H9 (cell line): ENCODE results near the gene ERCC2. TPM values are rescaled to one million over a fixed set of nuclear protein-coding genes. Genes with fewer than 3 reads are reported as not detected.

ENCODE experiments used
- DNase-seq: peaks from one replicate; pipeline ENCODE4 v3.0.0-alpha.2; 2017
- H2AFZ ChIP-seq: one replicate; pipeline ENCODE4 v1.6.1; 2013; ENCODE audit warnings: mild to moderate bottlenecking, low read length, control low read depth, moderate library complexity
- H2AK5ac ChIP-seq: 2 replicates; pipeline ENCODE4 v1.6.1; 2013; ENCODE audit warnings: low read length, control low read depth, mixed read lengths; ENCODE audit not compliant: insufficient read length
- H2BK120ac ChIP-seq: one replicate; pipeline ENCODE4 v1.6.1; 2013; ENCODE audit warnings: low read depth, mild to moderate bottlenecking, low read length, control low read depth, inconsistent platforms; ENCODE audit not compliant: poor library complexity, severe bottlenecking
- H2BK12ac ChIP-seq: 2 replicates; pipeline ENCODE4 v1.6.1; 2013; ENCODE audit warnings: low read length, control low read depth, mixed read lengths, low read depth; ENCODE audit not compliant: insufficient read length
- H2BK15ac ChIP-seq: 2 replicates; pipeline ENCODE4 v1.6.1; 2013; ENCODE audit warnings: low read depth, low read length, control low read depth
- H2BK20ac ChIP-seq: one replicate; pipeline ENCODE4 v1.6.1; 2013; ENCODE audit warnings: low read depth, mild to moderate bottlenecking, low read length, control low read depth, inconsistent platforms; ENCODE audit not compliant: poor library complexity, severe bottlenecking
- H2BK5ac ChIP-seq: 2 replicates; pipeline ENCODE4 v1.6.1; 2013; ENCODE audit warnings: low read length, control low read depth, mixed read lengths; ENCODE audit not compliant: insufficient read length
- H3K14ac ChIP-seq: 2 replicates; pipeline ENCODE4 v1.6.1; 2013; ENCODE audit warnings: low read length, control low read depth; ENCODE audit not compliant: insufficient read depth
- H3K18ac ChIP-seq: 2 replicates; pipeline ENCODE4 v1.6.1; 2013; ENCODE audit warnings: low read depth, mild to moderate bottlenecking, mixed read lengths, low read length, control low read depth; ENCODE audit not compliant: insufficient read length
- H3K23ac ChIP-seq: 2 replicates; pipeline ENCODE4 v1.6.1; 2013; ENCODE audit warnings: low read length, control low read depth, mixed read lengths, low read depth; ENCODE audit not compliant: insufficient read length
- H3K23me2 ChIP-seq: 2 replicates; pipeline ENCODE4 v1.6.1; 2013; ENCODE audit warnings: low read depth, mild to moderate bottlenecking, mixed read lengths, low read length, control low read depth; ENCODE audit not compliant: insufficient read length, poor library complexity, severe bottlenecking
- H3K27ac ChIP-seq: 2 replicates; pipeline ENCODE4 v1.5.1; 2013; ENCODE audit warnings: low read length, control low read depth, mixed read lengths, low read depth; ENCODE audit not compliant: insufficient read length
- H3K27me3 ChIP-seq: 2 replicates; pipeline ENCODE4 v1.6.1; 2013; ENCODE audit warnings: low read length, control low read depth, inconsistent platforms; ENCODE audit not compliant: insufficient read depth
- H3K4ac ChIP-seq: 2 replicates; pipeline ENCODE4 v1.6.1; 2013; ENCODE audit warnings: low read depth, mild to moderate bottlenecking, control low read depth, inconsistent platforms, low read length, moderate library complexity
- H3K4me1 ChIP-seq: 2 replicates; pipeline ENCODE4 v1.6.1; 2013; ENCODE audit warnings: low read length, control low read depth, inconsistent platforms; ENCODE audit not compliant: insufficient read depth
- H3K4me2 ChIP-seq: 2 replicates; pipeline ENCODE4 v1.6.1; 2013; ENCODE audit warnings: low read length, control low read depth, mixed read lengths; ENCODE audit not compliant: insufficient read length, insufficient read depth
- H3K56ac ChIP-seq: 2 replicates; pipeline ENCODE4 v1.6.1; 2013; ENCODE audit warnings: low read depth, mild to moderate bottlenecking, mixed read lengths, low read length, control low read depth; ENCODE audit not compliant: insufficient read length
- H3K79me1 ChIP-seq: 2 replicates; pipeline ENCODE4 v1.6.1; 2013; ENCODE audit warnings: low read depth, mild to moderate bottlenecking, moderate library complexity, low read length, control low read depth, inconsistent platforms; ENCODE audit not compliant: insufficient read depth, poor library complexity, severe bottlenecking
- H3K79me2 ChIP-seq: 2 replicates; pipeline ENCODE4 v1.6.1; 2013; ENCODE audit warnings: low read length, control low read depth, inconsistent platforms; ENCODE audit not compliant: insufficient read depth
- H3K9ac ChIP-seq: 2 replicates; pipeline ENCODE4 v1.6.1; 2013; ENCODE audit warnings: low read length, control low read depth, mixed read lengths; ENCODE audit not compliant: insufficient read length; ENCODE audit errors: extremely low read depth
- H3K9me3 ChIP-seq: one replicate; pipeline ENCODE4 v1.6.1; 2013; ENCODE audit warnings: low read depth, low read length, inconsistent platforms; ENCODE audit not compliant: control insufficient read depth
- H3T11ph ChIP-seq: one replicate; pipeline ENCODE4 v1.6.1; 2013; ENCODE audit warnings: mild to moderate bottlenecking, low read length, control low read depth, inconsistent platforms
- H4K20me1 ChIP-seq: one replicate; pipeline ENCODE4 v1.6.1; 2013; ENCODE audit not compliant: control insufficient read depth, insufficient read length, insufficient read depth
- H4K5ac ChIP-seq: 2 replicates; pipeline ENCODE4 v1.6.1; 2013; ENCODE audit warnings: low read depth, mild to moderate bottlenecking, mixed read lengths, low read length, control low read depth; ENCODE audit not compliant: insufficient read length
- H4K8ac ChIP-seq: replicated peaks from 2 replicates; pipeline ENCODE4 v1.6.1; 2013; ENCODE audit warnings: low read length, control low read depth, mixed read lengths, low read depth; ENCODE audit not compliant: insufficient read length
- H4K91ac ChIP-seq: 2 replicates; pipeline ENCODE4 v1.6.1; 2013; ENCODE audit warnings: low read depth, mild to moderate bottlenecking, moderate library complexity, mixed read lengths, low read length, control low read depth; ENCODE audit not compliant: insufficient read length
- H3K27ac Mint-ChIP-seq, 3 experiments: 2 replicates in 2 of 3; 3 replicates in 1 of 3; pipeline ENCODE4 v1.8.0; 2020 to 2021; ENCODE audit warnings: mixed read lengths in 3 of 3, mild to moderate bottlenecking in 1 of 3, moderate library complexity in 1 of 3
- H3K27me3 Mint-ChIP-seq: 2 replicates; pipeline ENCODE4 v1.8.0; 2021; ENCODE audit warnings: low read depth, mild to moderate bottlenecking, moderate library complexity, mixed read lengths
- H3K36me3 Mint-ChIP-seq, 3 experiments: 2 replicates in 2 of 3; 3 replicates in 1 of 3; pipeline ENCODE4 v1.8.0; 2020 to 2021; ENCODE audit warnings: low read depth in 3 of 3, mixed read lengths in 3 of 3; ENCODE audit not compliant: insufficient read depth in 1 of 3
- H3K4me1 Mint-ChIP-seq, 2 experiments: 2 replicates each; pipeline ENCODE4 v1.8.0; 2020; ENCODE audit warnings: mixed read lengths in 2 of 2
- H3K4me3 Mint-ChIP-seq, 2 experiments: 2 replicates in 1 of 2; 3 replicates in 1 of 2; pipeline ENCODE4 v1.8.0; 2020 to 2021; ENCODE audit warnings: mild to moderate bottlenecking in 2 of 2, mixed read lengths in 2 of 2, moderate library complexity in 1 of 2
- H3K9me3 Mint-ChIP-seq, 2 experiments: 2 replicates in 1 of 2; 3 replicates in 1 of 2; pipeline ENCODE4 v1.8.0; 2020; ENCODE audit warnings: mild to moderate bottlenecking in 2 of 2, mixed read lengths in 2 of 2, moderate library complexity in 1 of 2
- CTCF ChIP-seq: fragments of 200-600 bp; sonication (generic); conservative IDR thresholded peaks from 3 replicates; pipeline ENCODE4 v1.8.0; 2021; ENCODE audit warnings: antibody characterized with exemption, mild to moderate bottlenecking
- WGBS: extraction: QIAGEN DNeasy Blood & Tissue Kit; methylation state at CpG from one replicate; pipeline ENCODE4 v1.1.7; 2013; ENCODE audit warnings: missing lambda C conversion rate, low lambda C conversion rate, mixed read lengths; ENCODE audit not compliant: insufficient read length; ENCODE audit errors: extremely low coverage; 5-methylcytosine and 5-hydroxymethylcytosine counted together
- total RNA-seq: library from RNA; stranded (reverse); gene quantifications from 2 replicates; pipeline ENCODE4 v1.2.1, GENCODE V29; 2021

The ERCC2 gene
- total RNA-seq, 1 experiment from 2014 or later: 98.7 TPM

GRCh38 chr19:45307361-45307760, 63.0 kb downstream of the ERCC2 start:
- H4K5ac ChIP-seq: no peak overlapping the region
- no peak overlapping the region for H2BK5ac ChIP-seq
- no peak overlapping the region for H2AK5ac ChIP-seq
- no peaks in the 10 kb centered on the region; a peak in 2 of 7 replicates for H3K36me3 Mint-ChIP-seq
- no peak overlapping the region for H3K9ac ChIP-seq
- TF ChIP-seq CTCF: no peak
- no peak overlapping the region for H4K8ac ChIP-seq
- H3K4me1 ChIP-seq: no peaks in the 10 kb centered on the region; the same call in 1 of the 2 replicates
- H3K4me1 Mint-ChIP-seq: peaks cover 15 to 20% of the 10 kb centered on the region in 2 experiments
- no peak overlapping the region for H2BK15ac ChIP-seq
- H3K27ac Mint-ChIP-seq: no peak overlapping the region
- no peaks in the 10 kb centered on the region for H4K20me1 ChIP-seq
- H3K18ac ChIP-seq: no peak overlapping the region
- no peaks in the 10 kb centered on the region; the same call in 1 of the 2 replicates for H3K27me3 ChIP-seq
- H3K9me3 Mint-ChIP-seq: peaks cover 3 to 9% of the 10 kb centered on the region in 2 experiments; a peak in 2 of 5 replicates
- H3K56ac ChIP-seq: no peak overlapping the region
- no peaks in the 10 kb centered on the region for H3K23me2 ChIP-seq
- H2AFZ ChIP-seq: no peak overlapping the region
- H3K79me1 ChIP-seq: no peaks in the 10 kb centered on the region
- H3K27me3 Mint-ChIP-seq: peaks cover 53% of the 10 kb centered on the region
- no CpG with 5 or more reads among the region's 19 CpGs for WGBS
- H4K91ac ChIP-seq: no peak overlapping the region
- no peak overlapping the region for H3K4ac ChIP-seq
- no peak overlapping the region for H2BK20ac ChIP-seq
- no peak overlapping the region for H3K23ac ChIP-seq
- no peak overlapping the region for H3K4me3 Mint-ChIP-seq
- H2BK120ac ChIP-seq: no peak overlapping the region
- DNase-seq: no peak
- H3K4me2 ChIP-seq: no peak overlapping the region
- H3K79me2 ChIP-seq: no peaks in the 10 kb centered on the region
- no peak overlapping the region for H2BK12ac ChIP-seq
- H3K27ac ChIP-seq: no peak overlapping the region
- H3K9me3 ChIP-seq: no peaks in the 10 kb centered on the region
- H3K14ac ChIP-seq: no peak overlapping the region; the same call in 1 of the 2 replicates
- H3T11ph ChIP-seq: no peak overlapping the region
